GM21381 (cell line): ENCODE results near the gene RNF103.
"Not testable (repeated sequence)": the region's sequence is repeated elsewhere in the genome, so short reads cannot be mapped to it uniquely, and the experiment has no call there.

Experiments used
- ATAC-seq: cut with Tn5 transposase; IDR thresholded peaks from one replicate; pipeline ENCODE4 v1.9.1; 2021; ENCODE audit warnings: mild to moderate bottlenecking, moderate library complexity; ENCODE audit not compliant: unreplicated experiment

RNF103 gene

DNA sequence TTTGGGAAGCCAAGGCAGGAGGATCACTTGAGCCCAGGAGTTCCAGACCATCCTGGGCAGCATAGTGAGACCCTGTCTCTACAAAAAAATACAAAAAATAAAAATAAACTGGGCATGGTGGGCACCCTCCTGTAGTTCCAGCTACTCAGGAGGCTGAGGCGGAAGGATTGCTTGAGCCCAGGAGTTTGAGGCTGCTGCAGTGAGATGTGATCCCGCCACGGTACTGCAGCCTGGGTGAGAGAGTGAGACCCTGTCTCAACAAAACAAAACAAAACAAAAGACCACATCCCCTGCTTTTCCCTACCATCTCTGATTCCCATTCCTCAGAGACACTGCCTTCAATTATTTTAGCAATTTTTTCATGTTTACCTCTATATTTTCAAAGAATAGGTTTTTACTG lies 3.9 kb upstream of the RNF103 start:
- no peak for ATAC-seq

DNA sequence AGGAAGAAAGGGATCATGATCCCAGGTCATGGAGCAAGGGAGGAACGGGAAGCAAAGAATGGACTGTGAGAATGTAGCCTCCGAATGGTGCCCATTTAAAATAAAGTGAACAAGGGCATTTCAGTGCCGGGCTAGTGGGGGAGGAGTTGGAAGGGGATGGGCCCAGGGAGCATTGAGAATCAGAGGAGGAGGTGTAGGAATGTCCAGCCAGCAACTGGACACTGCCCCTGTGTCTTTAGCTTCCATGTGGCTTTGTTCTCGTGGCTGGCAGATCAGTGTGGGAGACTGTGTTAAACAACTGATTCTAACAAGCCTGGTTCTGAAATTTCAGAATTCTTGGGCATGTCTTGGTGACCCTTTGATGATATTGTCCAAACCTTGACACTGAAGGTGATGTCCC lies 1.4 kb upstream of the RNF103 start:
- no peak for ATAC-seq

DNA sequence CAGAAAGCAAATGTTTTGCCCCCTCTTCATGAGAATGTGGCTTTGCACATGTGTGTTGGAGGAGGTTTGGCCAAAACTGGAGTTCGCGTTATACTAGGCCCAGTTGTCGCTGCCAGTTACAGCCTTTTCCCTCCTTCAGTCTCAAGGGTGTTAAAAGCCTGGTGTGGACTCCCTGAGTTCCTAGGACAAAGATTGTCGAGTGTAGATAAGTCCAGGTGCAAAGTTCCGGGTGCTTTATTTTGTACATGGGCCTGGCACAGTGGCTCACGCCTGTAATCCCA lies 542 bp upstream of the RNF103 start:
- ATAC-seq: no peak

DNA sequence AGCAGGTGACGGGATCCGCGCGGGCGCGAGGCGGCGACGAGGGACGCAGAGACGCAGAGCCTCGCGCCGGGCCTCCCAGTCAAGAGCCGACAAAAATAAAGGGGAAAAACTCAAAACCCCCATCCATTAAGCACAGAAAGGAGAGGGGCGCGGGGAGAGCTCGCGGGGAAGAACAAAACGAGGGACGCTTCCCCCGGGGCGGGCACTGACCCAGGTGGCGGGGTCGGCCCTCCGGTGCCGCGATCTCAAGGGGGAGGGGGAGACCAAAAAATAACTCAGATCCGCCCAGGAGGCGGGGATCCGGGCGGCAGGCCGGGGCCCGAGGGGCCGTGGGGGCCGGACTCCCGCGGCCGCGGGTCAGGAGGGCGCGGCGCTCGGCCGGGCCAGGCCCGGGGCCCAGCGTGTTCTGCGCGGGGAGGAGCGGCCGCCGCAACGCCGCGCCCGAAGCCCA lies 597 bp downstream of the RNF103 start:
- ATAC-seq: peak; percentile 42

DNA sequence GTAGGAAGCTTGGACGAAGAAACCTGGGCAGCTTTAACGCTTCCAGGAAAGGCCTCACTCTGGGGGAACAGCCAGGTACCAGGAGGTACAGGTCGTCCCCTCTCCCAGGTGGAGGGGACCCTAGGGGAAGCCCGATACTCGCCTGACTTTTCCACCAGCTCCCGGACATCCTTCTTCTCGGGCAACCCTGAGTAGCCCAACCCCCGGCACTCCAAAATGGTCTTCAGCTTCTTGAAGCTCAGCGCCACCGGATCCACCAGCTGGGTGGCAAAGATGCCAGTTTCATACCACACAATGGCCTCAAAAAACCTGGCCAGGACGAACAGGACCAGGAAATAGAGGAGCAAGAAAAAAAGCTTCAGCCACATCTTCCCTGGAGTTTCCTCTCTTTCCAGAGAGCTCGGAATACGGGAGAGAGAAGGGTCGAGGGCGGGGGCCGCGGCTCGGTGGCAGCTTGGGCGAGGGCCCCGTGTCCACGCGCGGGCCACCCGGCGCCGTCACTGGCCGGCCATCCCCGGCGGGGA lies 1.1 kb downstream of the RNF103 start:
- ATAC-seq: no peak

DNA sequence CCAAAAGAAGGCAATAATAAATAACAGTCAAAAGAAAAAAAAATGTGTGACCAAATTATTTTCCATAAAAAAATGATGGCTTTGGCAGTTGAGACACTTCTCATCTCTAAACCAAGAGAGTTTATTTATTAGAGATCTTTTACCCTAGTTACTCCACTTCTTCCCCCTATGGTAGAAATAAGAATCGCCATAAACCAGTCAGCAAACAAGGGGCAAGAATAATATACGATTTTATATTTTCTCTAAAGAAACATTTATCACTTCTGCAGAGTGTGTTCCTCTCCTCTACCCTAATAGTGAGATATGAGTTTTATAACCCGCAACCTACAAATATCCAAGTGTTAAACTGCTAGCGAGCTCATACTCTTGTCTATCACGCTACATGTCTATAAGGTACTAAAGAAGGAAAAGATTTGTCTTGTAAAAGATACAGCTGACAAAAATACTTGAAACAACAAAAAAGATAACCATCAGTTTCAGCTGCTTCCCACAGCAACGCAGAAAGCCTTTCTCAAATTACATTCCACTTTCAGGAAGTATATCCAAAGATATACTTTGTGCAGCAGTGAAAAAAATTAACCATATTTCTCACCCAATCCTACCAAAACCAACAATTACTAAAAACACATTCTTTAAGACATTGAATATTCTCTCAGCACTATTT lies 2.3 kb downstream of the RNF103 start:
- ATAC-seq: no peak

DNA sequence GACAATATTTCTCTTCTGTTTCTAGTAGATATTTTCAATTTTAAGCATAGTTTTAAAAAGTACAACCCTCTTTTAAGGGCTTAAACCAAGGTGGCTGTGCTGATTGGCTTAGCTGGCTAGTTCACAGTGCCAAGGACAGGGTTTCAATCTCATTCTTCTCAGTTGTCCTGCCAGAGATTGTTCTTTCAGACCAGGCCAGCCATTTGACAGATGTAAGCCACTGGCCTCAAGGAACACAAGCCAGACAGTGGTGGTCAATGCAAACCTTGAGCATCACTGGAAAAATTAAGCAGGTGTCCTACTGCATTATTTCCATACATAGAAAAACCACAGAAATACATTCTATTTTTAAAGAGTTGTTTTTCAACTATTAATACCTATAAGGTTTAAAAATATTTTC lies 5.9 kb downstream of the RNF103 start:
- peak; percentile 38 for ATAC-seq

DNA sequence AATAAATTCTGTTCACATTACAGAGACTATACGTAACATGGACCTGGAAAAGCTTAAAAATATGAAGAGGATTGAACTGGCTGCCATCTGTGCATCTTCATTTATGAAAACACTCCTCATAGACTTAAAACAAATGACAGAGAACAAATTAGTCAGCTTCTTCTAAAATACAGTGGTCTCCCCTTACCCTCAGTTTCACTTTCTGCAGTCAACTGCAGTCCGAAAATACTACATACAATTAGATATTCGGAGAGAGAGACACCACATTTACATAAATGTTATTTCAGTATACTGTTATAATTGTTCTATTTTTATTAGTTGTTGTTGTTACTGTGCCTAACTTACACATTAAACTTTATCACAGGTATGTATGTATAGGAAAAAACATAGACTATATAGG lies 6.5 kb downstream of the RNF103 start:
- ATAC-seq: no peak

DNA sequence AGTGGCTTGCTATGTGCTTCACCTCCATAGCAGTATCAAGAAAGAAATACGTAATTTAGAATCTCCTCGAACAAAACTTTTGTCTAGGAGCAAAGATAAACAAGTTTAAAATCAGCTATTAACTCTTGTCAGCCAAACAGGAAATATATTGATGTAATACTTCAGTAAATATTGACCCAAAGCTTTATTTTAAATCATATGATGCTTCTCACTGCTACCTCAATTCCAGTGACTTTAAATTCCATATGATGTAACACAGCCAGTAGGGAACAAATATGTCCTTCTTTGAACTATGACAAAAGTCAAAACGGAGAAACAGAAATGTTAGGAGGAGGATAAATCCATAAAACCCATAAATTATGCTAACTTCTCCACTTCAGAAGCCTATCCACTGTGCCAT lies 7.2 kb downstream of the RNF103 start:
- ATAC-seq: no peak

DNA sequence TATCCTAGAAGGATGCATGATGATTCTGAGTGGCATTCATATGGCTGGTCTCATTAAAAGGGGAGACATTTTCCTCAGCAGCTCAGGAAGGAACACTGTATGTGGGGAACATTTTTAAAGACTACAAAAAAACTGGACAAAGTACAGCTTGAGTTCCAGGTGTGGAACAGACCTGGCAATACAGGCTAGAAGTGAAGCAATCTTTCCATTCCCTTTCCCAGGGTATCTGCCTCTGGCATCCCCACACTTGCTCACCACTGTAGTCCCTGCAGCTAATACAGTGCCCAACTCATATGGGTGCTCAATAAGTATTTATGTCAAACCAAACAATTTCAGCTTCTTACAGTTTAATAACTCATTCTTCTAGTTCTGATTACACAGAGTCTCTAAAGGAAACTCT lies 8.1 kb downstream of the RNF103 start:
- no peak for ATAC-seq

DNA sequence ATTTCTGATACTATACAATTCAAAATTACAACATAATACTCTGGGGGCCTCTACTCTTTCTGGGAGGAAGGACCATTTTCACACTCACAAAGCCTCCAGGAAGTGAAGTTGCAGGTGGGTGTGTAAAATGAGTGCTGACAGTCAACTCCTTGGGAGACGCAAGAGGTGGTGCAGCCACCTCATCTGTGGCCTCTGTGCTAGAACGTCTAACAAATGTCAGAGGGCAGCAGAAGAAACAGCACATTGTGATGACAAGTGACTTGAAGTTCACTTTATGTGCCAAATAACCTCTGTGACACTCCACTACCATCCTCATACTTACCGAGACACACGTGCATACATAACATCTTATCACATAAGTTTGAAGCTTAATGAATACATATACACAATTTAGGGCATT lies 10.2 kb downstream of the RNF103 start:
- ATAC-seq: no peak

DNA sequence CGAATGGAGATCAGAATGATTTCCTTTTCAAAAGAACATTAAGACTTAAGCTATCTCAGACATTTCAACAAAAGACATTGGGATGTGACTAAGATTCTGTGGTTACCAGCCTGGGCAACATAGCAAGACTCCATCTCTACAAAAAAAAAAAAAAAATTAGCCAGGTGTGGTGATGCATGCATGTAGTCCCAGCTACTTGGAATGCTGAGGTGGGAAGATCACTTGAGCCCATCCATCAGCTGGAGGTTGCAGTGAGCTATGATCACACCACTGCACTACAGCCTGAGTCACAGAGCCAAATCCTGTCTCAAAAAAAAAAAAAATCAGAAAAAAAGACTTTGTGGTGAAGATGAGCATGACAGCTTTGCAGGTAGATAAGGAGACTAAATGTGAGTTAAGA lies 12.8 kb downstream of the RNF103 start:
- no peak for ATAC-seq

DNA sequence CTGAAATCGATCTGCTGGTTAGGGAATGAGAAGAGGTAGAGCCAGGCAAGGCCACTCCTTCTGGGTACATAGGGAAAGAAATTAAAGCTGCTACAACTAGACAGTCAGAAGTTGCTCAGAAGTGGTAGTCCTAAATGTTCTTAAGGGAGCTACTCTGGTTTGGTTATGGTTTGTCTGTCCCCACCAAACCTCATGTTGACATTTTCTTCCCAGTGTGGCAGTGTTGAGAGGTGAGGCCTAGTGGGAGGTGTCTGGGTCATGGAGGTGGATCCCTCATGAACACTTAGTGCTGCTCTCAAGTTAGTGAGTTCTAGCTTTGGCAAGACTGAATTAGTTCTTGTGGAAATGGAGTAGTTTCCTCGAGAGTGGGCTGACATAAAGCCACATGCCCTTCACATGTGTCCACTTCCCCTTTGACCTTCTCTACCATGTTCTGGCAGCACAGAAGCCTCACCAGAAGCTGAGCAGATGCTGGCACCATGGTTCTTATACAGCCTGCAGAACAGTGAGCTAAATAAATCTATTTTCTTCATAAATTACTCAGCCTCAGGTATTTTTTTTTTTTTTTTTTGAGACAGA lies 14.7 kb downstream of the RNF103 start:
- no peak for ATAC-seq

DNA sequence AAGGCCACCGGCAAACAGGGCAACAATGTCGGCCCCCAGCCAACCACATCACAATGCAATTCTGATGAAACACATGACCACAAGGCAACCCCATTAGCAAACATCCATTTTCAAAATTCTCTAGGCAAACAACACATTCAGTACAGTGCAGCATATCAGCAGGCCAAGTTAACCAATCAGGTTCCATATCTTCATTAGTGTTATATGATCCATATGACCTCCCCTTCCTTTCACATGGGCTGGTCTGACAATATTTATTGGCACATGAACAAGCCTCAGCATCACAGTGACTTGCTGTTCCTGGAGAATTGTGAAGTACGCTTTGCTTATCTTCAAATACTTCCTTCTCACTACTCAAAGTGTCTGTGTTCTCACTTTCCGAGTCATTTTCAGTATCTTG lies 19.8 kb downstream of the RNF103 start:
- ATAC-seq: no peak

DNA sequence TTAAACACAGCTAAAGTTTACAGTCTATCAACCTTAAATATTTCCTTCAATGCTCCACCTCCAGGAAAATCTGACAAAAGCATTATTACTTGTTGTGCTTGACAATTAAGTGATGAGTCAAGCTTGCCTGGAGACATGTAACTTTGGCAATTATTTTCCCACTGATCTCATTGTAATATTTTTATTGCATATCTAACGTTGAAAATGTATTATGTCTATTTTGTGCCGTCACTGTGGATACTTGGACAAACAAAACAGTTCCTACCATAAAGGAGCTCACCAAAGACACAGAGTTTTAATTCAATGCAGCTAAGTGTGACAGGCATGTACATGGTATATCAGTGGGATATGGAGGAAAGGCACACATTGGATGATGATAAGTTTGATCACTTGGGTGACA lies 24.7 kb downstream of the RNF103 start:
- ATAC-seq: no peak

DNA sequence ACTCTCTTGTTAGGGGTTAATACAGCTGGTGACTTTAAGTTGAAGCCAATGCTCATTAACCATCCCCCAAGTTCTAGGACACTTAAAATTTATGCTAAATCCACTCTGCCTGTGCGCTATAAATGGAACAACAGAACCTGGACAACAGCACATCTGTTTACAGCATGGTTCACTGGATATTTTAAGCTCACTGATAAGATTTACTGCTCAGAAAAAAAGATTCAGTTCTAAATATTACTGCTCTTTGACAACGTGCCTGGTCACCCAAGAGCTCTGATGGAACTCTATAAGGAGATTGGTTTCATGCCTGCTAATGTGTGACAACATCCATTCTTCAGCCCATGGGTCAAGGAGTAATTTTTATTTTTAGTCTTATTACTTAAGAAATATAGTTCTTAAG lies 27.5 kb downstream of the RNF103 start:
- no peak for ATAC-seq

DNA sequence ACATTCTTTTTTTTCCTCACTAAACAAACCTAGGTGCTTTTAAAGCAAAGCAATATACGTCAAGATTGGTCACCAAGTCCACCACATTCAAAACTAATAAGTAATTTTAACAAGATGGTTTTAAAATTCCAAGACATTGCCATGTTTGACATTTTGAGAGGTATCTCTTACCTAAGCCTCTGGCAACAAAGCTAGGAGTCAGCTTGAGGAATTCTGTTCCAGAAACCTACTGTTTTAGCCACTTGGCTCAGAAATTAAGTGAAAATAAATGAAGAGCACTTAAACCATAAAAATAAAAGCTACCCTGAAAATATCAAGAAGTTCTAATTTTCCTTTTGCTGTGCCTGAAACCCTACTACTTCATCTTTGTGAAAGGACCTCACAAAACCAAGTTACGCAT lies 30.4 kb downstream of the RNF103 start:
- no peak for ATAC-seq

DNA sequence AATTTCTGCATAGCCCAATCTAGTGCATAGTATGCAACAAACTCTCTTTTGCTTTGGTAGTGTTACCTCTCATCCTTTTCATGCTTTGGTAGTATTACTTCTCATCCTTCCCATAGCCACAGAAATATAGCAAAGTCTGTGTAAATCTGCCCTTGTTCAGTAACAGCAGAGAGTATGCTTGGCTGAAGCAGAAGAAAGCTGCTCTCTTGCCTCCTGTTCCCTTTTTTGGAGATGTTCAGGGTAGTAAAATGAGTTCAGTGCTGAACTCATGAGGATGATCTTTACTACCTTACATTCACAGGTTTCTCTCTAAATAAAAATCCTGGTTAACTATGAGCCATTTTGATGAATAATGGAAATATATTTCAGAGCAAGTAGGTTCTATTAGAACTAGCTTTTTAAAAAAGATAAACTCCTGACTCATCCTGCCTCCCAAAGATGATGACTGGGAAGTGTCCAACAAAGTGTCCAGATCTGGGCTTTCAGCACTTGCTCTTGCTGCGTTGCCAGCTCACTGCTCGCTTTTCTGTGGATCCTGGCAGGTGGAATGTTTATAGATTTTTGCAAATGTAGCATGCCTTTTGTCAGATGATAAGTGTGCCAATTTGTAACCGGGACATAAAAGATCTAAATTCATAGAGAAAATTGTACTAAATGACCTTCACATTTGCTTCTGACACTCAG lies 31.0 kb downstream of the RNF103 start:
- ATAC-seq: no peak

DNA sequence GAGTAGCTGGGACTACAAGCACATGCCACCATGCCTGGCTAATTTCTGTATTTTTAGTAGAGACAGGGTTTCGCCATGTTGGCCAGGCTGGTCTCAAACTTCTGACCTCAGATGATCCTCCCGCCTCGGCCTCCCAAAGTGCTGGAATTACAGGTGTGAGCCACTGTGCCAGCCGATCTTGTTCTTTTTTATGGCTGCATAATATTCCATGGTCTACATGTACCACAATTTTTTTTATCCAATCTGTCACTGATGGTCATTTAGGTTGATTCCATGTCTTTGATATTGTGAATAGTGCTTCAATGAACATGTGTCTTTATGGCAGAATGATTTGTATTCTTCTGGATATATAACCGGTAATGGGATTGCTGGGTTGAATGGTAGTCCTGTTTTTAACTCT lies 34.0 kb downstream of the RNF103 start:
- ATAC-seq: not testable (repeated sequence)

DNA sequence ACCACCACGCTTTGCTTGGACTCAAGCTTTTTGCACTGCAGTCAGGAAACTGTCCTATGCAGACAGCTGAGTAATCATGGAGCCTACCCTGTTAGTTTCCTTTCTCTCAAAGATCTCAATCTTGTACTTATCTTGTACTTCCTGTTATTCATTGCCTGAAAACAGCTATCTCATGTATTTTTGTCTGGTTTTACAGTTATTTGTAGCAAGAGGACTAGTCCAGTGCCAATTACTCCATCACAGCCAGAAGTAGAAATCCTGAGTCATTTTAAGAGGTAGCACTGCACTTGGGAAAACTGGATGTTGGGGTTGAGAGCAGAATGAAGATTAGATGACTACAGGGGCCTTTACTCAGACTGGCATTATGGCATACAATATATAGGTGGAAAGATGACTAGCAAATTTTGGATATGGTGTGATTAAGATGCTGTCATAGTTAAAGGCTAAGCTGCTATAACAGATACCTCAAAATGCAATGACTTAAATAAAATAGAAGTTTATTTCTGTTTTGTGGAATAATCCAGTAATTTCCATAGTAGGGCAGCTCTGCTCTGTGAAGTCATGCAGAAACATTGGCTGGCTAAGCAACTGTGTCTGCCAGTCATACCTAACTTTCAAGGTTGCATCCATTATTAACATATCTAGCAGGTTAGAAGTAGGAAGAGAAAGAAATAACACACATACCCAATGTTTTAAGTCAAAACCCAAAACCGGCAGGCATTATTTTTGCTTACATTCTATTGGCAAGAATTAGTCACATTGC lies 39.3 kb downstream of the RNF103 start:
- ATAC-seq: no peak

DNA sequence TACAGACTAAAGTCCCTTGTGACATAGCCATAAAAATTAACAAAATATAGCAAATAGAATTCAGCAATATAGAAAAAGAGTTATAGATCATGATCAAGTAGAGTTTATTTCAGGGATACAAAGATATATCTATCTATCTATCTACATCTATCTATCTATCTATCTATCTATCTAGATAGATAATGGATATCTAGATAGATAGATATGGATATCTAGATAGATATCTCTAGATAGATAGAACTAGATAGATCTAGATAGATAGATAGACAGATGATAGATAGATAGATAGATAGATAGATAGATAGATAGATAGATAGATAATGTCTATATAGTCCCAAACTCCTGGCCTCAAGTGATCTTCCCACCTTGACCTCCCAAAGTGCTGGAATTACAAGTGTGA lies 43.1 kb downstream of the RNF103 start:
- ATAC-seq: no peak
